Hepatic stellate cell (primary cell): ENCODE data around the gene IL36B.

ENCODE experiments used
- DNase-seq: peaks from one replicate; pipeline ENCODE4 v3.0.0; 2011; ENCODE audit warnings: low spot score

IL36B gene

DNA sequence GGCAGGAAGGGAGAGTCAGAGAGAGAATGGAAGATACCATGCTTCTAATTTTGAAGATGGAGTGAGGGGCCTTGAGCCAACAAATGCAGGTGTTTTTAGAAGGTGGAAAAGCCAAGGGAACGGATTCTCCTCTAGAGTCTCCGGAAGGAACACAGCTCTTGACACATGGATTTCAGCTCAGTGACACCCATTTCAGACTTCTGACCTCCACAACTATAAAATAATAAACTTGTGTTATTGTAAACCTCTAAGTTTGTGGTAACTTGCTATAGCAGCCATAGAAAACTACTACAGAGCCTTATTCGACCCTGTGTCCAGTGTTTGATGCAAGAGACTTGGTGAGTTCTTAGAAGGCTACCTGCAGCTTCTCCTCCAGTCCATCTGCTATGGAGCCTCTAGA is 22.9 kb upstream of the IL36B start:
- DNase-seq = no peak

GRCh38 chr2:113075030-113075429 is 22.4 kb upstream of the IL36B start:
- no peak for DNase-seq

DNA sequence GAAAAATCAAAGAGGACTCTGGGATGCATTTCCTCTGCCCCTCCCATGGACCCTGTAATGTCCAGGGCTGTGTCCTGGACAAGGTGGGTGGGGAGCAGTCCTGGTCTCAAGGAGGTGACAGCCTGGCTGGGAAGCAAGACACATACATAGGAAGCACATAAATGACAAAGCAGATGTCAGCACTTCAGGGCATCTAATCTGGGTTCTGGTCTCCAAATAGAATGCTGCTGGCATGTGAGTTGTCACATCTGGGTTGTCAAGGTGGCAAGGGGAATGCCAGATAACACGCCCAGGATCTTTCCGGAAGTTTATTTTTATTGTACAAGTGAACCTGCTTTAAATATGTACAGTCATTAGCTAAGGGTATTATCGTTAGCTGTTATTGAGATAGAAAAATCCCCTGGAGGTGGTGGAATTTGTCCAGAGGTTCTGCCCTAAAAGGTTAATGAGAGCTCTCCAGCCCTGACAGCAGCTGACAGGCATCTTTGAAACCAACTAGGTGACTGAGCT is 20.7 kb upstream of the IL36B start:
- DNase-seq = no peak

DNA sequence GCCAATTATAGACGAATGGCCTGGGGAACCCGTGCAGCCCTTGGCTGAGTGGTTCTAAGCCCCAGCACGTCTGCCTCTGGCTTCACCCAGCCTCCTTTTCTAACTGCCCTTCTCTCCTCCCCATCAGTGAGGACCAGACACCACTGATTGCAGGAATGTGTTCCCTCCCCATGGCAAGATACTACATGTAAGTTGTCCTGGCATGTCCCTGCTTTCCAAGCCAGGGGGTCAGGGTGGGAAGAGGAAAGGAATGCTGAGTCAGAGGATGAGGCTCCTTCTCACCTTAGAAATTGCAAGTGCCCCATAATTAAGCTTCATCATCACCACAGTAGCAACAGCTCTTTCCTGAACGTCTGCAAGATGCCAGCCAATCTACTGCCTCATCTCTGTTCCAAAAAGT is 19.9 kb upstream of the IL36B start:
- no peak for DNase-seq

- DNase-seq = no peak
Observed at GRCh38 chr2:113070606-113070975, 17.9 kb upstream of the IL36B start.

GRCh38 chr2:113069676-113070605 is 17.3 kb upstream of the IL36B start:
- no peak for DNase-seq

DNA sequence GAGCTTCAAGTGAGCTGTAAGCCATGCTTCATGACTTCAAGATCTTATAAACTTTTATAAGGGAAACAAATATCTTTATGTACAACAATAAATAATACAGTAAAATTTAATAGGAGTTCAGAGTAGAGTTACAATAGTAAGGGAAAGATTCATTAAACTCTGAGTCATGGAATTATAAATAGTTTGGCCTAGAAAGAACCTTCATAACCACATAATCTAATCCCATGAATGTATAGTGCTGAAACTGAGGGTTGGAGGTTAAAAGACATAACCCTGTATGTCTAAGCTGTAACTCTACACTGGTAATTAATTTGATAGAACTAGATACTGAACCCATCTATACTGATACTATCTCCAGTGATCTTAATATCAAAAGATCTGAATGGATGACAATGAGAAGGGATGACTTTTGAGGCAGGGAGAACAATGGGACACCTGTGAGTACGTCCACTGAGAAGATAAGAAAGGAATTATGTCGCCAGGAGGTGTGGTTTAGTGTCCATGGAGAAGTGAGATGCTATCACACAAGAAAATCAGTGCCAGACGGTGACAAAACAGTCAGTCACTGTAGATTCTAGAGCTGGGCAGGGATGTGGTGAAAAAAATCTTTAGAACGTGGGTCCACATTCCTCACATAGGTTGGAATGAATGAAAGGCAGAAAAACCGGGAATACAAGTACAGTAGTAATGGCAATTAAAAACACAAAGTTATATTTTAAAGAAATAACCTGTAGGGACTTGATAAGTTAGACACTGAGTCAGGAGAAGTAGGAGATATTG is 16.2 kb upstream of the IL36B start:
- DNase-seq = no peak

GRCh38 chr2:113068249-113068648 is 15.6 kb upstream of the IL36B start:
- no peak for DNase-seq

GRCh38 chr2:113067681-113068080 is 15.0 kb upstream of the IL36B start, which contains the start of gene IL1F10:
Gene IL1F10, plus strand, starts transcription at chr2:113067970. Its CDS starts 4,769 bp downstream, at chr2:113072739.
- no peak for DNase-seq

- no peak for DNase-seq
Observed at GRCh38 chr2:113064898-113065297, 12.2 kb upstream of the IL36B start.

DNA sequence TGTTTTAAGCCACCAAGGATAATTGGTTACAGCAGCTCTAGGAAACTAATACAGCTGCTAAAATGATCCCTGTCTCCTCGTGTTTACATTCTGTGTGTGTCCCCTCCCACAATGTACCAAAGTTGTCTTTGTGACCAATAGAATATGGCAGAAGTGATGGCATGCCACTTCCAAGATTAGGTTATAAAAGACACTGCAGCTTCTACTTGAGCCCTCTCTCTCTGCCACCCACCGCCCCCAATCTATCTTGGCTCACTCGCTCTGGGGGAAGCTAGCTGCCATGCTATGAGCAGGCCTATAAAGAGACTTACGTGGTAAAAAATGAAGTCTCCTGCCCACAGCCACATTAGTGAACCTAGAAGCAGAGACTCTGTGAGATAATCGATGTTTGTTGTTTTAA is 11.6 kb upstream of the IL36B start:
- no peak for DNase-seq

DNA sequence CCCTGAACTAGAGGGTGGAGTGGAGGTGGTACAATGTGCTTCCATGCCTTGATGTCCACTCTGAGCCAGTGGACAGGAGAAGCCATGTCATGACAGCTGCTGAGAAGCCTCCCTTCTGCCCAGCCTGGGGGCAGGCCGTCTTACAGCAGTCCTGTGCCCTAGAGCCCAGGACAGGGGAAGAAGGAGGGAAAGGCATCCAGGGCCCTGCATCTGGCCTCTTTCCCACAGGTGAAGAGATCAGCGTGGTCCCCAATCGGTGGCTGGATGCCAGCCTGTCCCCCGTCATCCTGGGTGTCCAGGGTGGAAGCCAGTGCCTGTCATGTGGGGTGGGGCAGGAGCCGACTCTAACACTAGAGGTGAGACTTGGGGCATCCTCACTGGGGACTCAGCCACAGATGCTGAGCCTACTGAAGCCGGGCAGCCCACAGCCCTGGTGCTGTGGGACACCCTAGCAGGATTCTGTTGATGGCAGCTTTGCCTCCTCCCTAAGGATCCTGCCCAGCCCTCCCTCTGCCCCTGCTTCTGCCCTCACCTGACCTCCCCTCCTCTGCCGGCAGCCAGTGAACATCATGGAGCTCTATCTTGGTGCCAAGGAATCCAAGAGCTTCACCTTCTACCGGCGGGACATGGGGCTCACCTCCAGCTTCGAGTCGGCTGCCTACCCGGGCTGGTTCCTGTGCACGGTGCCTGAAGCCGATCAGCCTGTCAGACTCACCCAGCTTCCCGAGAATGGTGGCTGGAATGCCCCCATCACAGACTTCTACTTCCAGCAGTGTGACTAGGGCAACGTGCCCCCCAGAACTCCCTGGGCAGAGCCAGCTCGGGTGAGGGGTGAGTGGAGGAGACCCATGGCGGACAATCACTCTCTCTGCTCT is 9.5 kb upstream of the IL36B start:
- DNase-seq = no peak

- no peak for DNase-seq
Observed at GRCh38 chr2:113061241-113061640, 8.6 kb upstream of the IL36B start.

DNA sequence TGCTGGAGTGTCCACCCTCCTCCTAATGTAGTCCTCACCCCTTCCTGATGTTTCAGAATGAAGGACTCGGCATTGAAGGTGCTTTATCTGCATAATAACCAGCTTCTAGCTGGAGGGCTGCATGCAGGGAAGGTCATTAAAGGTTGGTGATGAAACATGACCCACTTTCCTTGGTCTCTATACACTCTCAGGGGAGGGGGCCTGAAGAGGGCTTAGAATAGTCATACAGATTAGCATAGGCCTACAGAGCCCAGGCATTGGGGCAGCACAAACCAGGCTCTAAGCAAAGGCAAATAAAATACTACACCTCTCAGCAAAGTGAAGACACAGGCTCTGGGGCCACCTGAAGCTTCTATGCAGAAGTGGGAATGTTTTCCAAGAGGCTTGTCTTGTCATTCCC is 8.1 kb upstream of the IL36B start:
- DNase-seq = no peak

GRCh38 chr2:113060396-113060795 is 7.7 kb upstream of the IL36B start:
- DNase-seq = no peak

DNA sequence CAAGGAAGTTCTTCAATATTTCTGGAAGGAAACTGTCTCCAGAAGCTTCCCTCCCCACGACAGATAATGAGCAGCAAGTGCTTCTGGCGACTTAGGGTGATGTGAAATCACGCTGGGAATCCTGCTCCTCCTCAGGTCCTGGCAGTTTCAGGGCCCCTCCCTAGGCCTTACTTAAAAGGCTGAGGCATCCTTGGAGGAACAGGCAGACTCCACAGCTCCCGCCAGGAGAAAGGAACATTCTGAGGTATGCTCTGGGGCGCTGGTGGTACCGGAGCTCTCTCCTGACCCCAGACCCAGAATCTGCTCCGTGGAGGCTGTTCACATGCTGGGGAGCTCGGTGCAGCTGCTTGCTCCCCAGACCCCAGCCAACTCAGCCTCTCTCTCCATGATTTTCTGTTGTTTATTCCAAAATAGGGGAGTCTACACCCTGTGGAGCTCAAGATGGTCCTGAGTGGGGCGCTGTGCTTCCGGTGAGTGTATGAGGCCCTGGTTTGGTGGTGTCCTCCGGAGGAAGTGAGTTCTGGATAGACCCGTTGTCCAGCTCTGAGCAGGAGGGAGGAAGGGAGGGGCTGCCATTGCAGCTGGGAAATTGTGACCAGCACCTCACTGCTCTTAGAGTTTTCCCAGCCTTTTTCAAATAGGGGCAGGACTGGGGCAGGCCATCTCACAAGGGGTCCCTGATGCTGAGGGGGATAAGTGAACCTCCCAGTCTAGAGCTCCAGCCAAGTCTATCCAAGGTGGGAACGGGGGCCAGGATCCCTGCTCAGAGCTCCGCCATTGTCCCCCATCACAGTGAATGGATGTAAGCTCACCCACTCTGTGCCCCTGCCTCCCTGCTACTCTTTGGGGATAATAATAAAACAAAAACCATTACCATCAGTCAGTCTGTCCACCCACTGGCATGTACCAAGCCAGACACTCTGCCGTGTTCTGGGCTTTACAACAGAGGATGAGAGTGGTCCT is 6.6 kb upstream of the IL36B start, which contains the start of gene IL36RN:
Gene IL36RN (plus strand): TSS at position 201 of the 963 bp plus-strand sequence. CDS start 241 bp downstream, at position 442.
- DNase-seq = no peak

DNA sequence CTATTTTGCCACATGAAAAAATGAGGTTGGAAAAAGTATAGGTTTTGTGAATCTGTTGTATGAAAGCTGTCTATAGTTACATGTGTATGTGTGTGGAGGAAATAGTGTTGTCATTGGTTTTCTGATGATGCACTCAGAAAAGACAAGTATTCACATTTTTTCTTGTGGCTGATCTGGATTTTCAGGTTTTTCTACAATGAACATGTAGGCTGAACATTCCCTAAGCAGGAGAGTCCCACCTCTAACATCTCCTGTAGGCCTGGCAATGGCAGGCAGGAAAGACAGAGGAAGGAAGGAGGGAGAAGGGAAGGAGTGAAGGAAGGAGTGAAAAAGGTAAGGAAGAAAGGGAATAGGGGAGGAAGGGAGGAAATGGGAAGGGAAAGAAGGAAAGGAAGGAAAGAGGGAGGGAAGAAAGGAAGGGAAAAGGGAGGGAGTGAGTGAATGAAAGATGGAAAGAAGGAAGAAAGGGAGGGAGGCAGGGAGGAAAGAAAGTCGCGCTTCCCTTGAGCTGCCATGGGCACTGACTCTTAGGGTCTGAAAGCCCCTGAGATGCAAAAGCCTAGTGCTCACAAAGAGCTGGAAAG is 5.8 kb upstream of the IL36B start:
- no peak for DNase-seq

GRCh38 chr2:113057117-113057516 is 4.5 kb upstream of the IL36B start:
- no peak for DNase-seq

GRCh38 chr2:113056521-113056920 is 3.9 kb upstream of the IL36B start:
- no peak for DNase-seq

- DNase-seq = no peak
Observed at GRCh38 chr2:113054066-113054465, 1.4 kb upstream of the IL36B start.
